ENCODE data around the gene TYK2. TPM values are rescaled to one million over a fixed set of nuclear protein-coding genes. Genes with fewer than 3 reads are reported as not detected.

TYK2 gene
- 100 to 1,000 TPM in 1 of 7 donors, 10 to 100 TPM in 6; 55.4 to 118 (median 81.6) TPM for total RNA-seq
- polyA plus RNA-seq, result 10 to 100 TPM; 62.7 to 73.2 TPM
- long read RNA-seq, donor 1, full-length matches to known transcripts, result 10 of 70 reads
- long read RNA-seq, donor 1, partial matches to known transcripts, result 35 of 70 reads
- long read RNA-seq, donor 1, other reads (novel, unspliced or antisense), result 25 of 70 reads
- long read RNA-seq, donor 2, transcript TYK2-203 (2 exons, 350 nt), result major isoform, 10 of 15 reads
- long read RNA-seq, donor 2, partial matches to known transcripts, result 5 of 15 reads
- long read RNA-seq, donor 2, other reads (novel, unspliced or antisense), result 0 of 15 reads
- long read RNA-seq, donor 3, full-length matches to known transcripts, result 36 of 116 reads
- long read RNA-seq, donor 3, partial matches to known transcripts, result 35 of 116 reads
- long read RNA-seq, donor 3, other reads (novel, unspliced or antisense), result 45 of 116 reads

GRCh38 chr19:10380313-10381102 is at the start of gene TYK2:
Gene TYK2 (minus strand): TSS chr19:10380572. CDS start chr19:10378406, 2,166 bp downstream.
- no peaks in the 10 kb centered on the region for H3K27me3 ChIP-seq
- intact Hi-C loops (cut with DNase I), result loop anchor here in 1 of 4 donors (5.0 kb wide), 1 partner anchor 48 kb away; the partner anchor contains the start of gene RAVER1
- peak; percentile 96 to 99 (median 98) for DNase-seq
- no peaks in the 10 kb centered on the region for H3K9me3 ChIP-seq
- H3K27ac ChIP-seq, result peak within 1 kb of the TSS in 1 of 2 donors; percentile 44
- peaks cover 5% of the 10 kb centered on the region for H3K4me1 ChIP-seq (ENCODE audit: insufficient read depth)
- 0 to 1% (median 0%) methylated on average over 57 to 58 of the region's 58 CpGs for WGBS, 3 donors
- no peaks in the 10 kb centered on the region for H3K36me3 ChIP-seq
- peak within 1 kb of the TSS; percentile 98 for H3K4me3 ChIP-seq
- TF ChIP-seq EP300 (IDR thresholded peaks at IDR 0.05) (no peak), POLR2A (IDR thresholded peaks at IDR 0.05) (peak; percentile 35)

GRCh38 chr19:10428996-10429381 is 48.6 kb upstream of the TYK2 start:
- 55 to 71% (median 61%) methylated on average over 5 of the region's 5 CpGs for WGBS, 3 donors
- no peak overlapping the region for H3K27ac ChIP-seq
- no peaks in the 10 kb centered on the region for H3K36me3 ChIP-seq
- no peak overlapping the region for H3K4me3 ChIP-seq
- H3K27me3 ChIP-seq, result peaks cover 9% of the 10 kb centered on the region
- intact Hi-C loops (cut with DNase I), result no loop called here
- TF ChIP-seq EP300 (IDR thresholded peaks at IDR 0.05) (no peak), POLR2A (IDR thresholded peaks at IDR 0.05) (no peak), CTCF (IDR thresholded peaks at IDR 0.05) (no peak)
- no peak for DNase-seq
- peaks cover 7% of the 10 kb centered on the region for H3K4me1 ChIP-seq (ENCODE audit: insufficient read depth)
- H3K9me3 ChIP-seq, result no peaks in the 10 kb centered on the region

GRCh38 chr19:10427169-10427568 is 46.8 kb upstream of the TYK2 start:
- 76 to 82% (median 77%) methylated on average over 6 of the region's 6 CpGs for WGBS, 3 donors
- TF ChIP-seq POLR2A (IDR thresholded peaks at IDR 0.05), result no peak
- TF ChIP-seq EP300 (IDR thresholded peaks at IDR 0.05), result no peak
- TF ChIP-seq CTCF (IDR thresholded peaks at IDR 0.05), result no peak
- Histone ChIP-seq H3K9me3 (no peaks in the 10 kb centered on the region), H3K36me3 (no peaks in the 10 kb centered on the region), H3K4me1 (ENCODE audit: insufficient read depth) (peaks cover 7% of the 10 kb centered on the region), H3K27ac (no peak overlapping the region), H3K4me3 (no peak overlapping the region), H3K27me3 (peaks cover 9% of the 10 kb centered on the region)
- intact Hi-C loops (cut with DNase I), result no loop called here
- no peak for DNase-seq

GRCh38 chr19:10424011-10424637 is 43.8 kb upstream of the TYK2 start:
- no peak overlapping the region for H3K27ac ChIP-seq
- peaks cover 8% of the 10 kb centered on the region for H3K27me3 ChIP-seq
- H3K36me3 ChIP-seq, result no peaks in the 10 kb centered on the region
- intact Hi-C loops (cut with DNase I), result no loop called here
- WGBS, 3 donors, result 0 to 1% (median 1%) methylated on average over 35 to 38 of the region's 38 CpGs
- peaks cover 11% of the 10 kb centered on the region for H3K4me1 ChIP-seq (ENCODE audit: insufficient read depth)
- no peaks in the 10 kb centered on the region for H3K9me3 ChIP-seq
- TF ChIP-seq CTCF (IDR thresholded peaks at IDR 0.05) (peak; percentile 65 to 81 (median 76)), POLR2A (IDR thresholded peaks at IDR 0.05) (no peak)
- peak; percentile 49 to 83 (median 78) for DNase-seq
- H3K4me3 ChIP-seq, result peak overlapping the region; percentile 21

All from ovary (tissue), 10 donors.